Lower lobe of right lung (tissue), 2 donors: ENCODE results near the gene ACACA. TPM values are rescaled to one million over a fixed set of nuclear protein-coding genes. Genes with fewer than 3 reads are reported as not detected.

ENCODE experiments used
- ATAC-seq, 2 donors: fragments of 200-7000 bp; cut with Tn5 transposase; one replicate each; pipeline ENCODE4 v1.9.1; 2020 to 2022; ENCODE audit warnings: mild to moderate bottlenecking in 2 of 2, moderate library complexity in 2 of 2
- DNase-seq: peaks from one replicate; pipeline ENCODE4 v3.0.0-alpha.2; 2020
- H3K27ac ChIP-seq: fragments of 200-600 bp; one replicate; pipeline ENCODE4 v1.8.0; 2022
- H3K27me3 ChIP-seq: fragments of 200-600 bp; one replicate; pipeline ENCODE4 v1.8.0; 2022; ENCODE audit warnings: low read depth
- H3K36me3 ChIP-seq: fragments of 200-600 bp; one replicate; pipeline ENCODE4 v1.8.0; 2022; ENCODE audit warnings: mild to moderate bottlenecking
- H3K4me1 ChIP-seq: fragments of 200-600 bp; one replicate; pipeline ENCODE4 v1.8.0; 2022
- H3K4me3 ChIP-seq: fragments of 200-600 bp; one replicate; pipeline ENCODE4 v1.8.0; 2022; ENCODE audit warnings: mild to moderate bottlenecking
- H3K9me3 ChIP-seq: fragments of 200-600 bp; one replicate; pipeline ENCODE4 v1.8.0; 2022
- CTCF ChIP-seq: fragments of 200-600 bp; IDR thresholded peaks from one replicate; pipeline ENCODE4 v1.8.0; 2022; ENCODE audit warnings: antibody characterized with exemption, mild to moderate bottlenecking
- intact Hi-C: fragments of 100-400 bp; cut with DNase I; formaldehyde crosslinking; loops from one replicate; pipeline ENCODE4 v1.11.0; 2022
- total RNA-seq: library from RNA; stranded (reverse); fragmentation: NEBNext Ultra II Directional; extraction: Animal tissue kit (Norgen Biotek cat#: 25700); gene quantifications from one replicate; pipeline ENCODE4 v1.2.1, GENCODE V29; 2021
- donor health status: DM: no; HTN: yes; CAD: no; lungs with severe emphysema.

Gene ACACA
- total RNA-seq, 1 donor from 2014 or later: 132 TPM

- Histone ChIP-seq H3K4me3 (no peak overlapping the region), H3K36me3 (peaks cover 47% of the 10 kb centered on the region), H3K9me3 (no peaks in the 10 kb centered on the region), H3K4me1 (no peaks in the 10 kb centered on the region), H3K27me3 (no peaks in the 10 kb centered on the region), H3K27ac (no peak overlapping the region)
- no peak for DNase-seq
- intact Hi-C loops: no loop called here
- ATAC-seq: no peak
- TF ChIP-seq CTCF: no peak
Observed at GRCh38 chr17:37211136-37211535, 195.5 kb downstream of the ACACA start.

- Histone ChIP-seq H3K4me3 (no peak overlapping the region), H3K27ac (no peak overlapping the region), H3K27me3 (no peaks in the 10 kb centered on the region), H3K36me3 (peaks cover 65% of the 10 kb centered on the region), H3K4me1 (no peaks in the 10 kb centered on the region), H3K9me3 (no peaks in the 10 kb centered on the region)
- DNase-seq: no peak
- no peak for TF ChIP-seq CTCF
- intact Hi-C loops: no loop called here
- no peak for ATAC-seq
Observed at GRCh38 chr17:37207103-37207502, 199.5 kb downstream of the ACACA start.

GRCh38 chr17:37206299-37206698, 200.3 kb downstream of the ACACA start:
- H3K4me3 ChIP-seq: no peak overlapping the region
- no peaks in the 10 kb centered on the region for H3K27me3 ChIP-seq
- peaks cover 69% of the 10 kb centered on the region for H3K36me3 ChIP-seq
- no peak for DNase-seq
- H3K9me3 ChIP-seq: no peaks in the 10 kb centered on the region
- intact Hi-C loops: no loop called here
- no peak overlapping the region for H3K27ac ChIP-seq
- no peak for ATAC-seq
- no peaks in the 10 kb centered on the region for H3K4me1 ChIP-seq
- TF ChIP-seq CTCF: no peak

GRCh38 chr17:37200497-37200896, 206.1 kb downstream of the ACACA start:
- intact Hi-C loops: no loop called here
- Histone ChIP-seq H3K9me3 (no peaks in the 10 kb centered on the region), H3K4me3 (no peak overlapping the region), H3K36me3 (peaks cover 59% of the 10 kb centered on the region), H3K27me3 (no peaks in the 10 kb centered on the region), H3K27ac (no peak overlapping the region), H3K4me1 (no peaks in the 10 kb centered on the region)
- DNase-seq (no peak), ATAC-seq (no peak)
- no peak for TF ChIP-seq CTCF

GRCh38 chr17:37197336-37197735, 209.3 kb downstream of the ACACA start:
- no peak for TF ChIP-seq CTCF
- Histone ChIP-seq H3K4me1 (no peaks in the 10 kb centered on the region), H3K36me3 (peaks cover 54% of the 10 kb centered on the region), H3K27me3 (no peaks in the 10 kb centered on the region), H3K27ac (no peak overlapping the region), H3K4me3 (no peak overlapping the region), H3K9me3 (no peaks in the 10 kb centered on the region)
- intact Hi-C loops: no loop called here
- DNase-seq (no peak), ATAC-seq (no peak)

- H3K27ac ChIP-seq: no peak overlapping the region
- no peak for DNase-seq
- intact Hi-C loops: no loop called here
- TF ChIP-seq CTCF: no peak
- H3K9me3 ChIP-seq: no peaks in the 10 kb centered on the region
- H3K36me3 ChIP-seq: peaks cover 59% of the 10 kb centered on the region
- H3K4me1 ChIP-seq: no peaks in the 10 kb centered on the region
- H3K4me3 ChIP-seq: no peak overlapping the region
- H3K27me3 ChIP-seq: no peaks in the 10 kb centered on the region
- ATAC-seq: no peak
Observed at GRCh38 chr17:37194208-37194607, 212.4 kb downstream of the ACACA start.
